Liver (tissue), 3 donors: ENCODE measurements around the gene TFB2M.

ENCODE experiments used
- CTCF ChIP-seq: fragments of 150-350 bp; IDR thresholded peaks from 2 replicates; pipeline ENCODE4 v1.5.1; 2017; ENCODE audit warnings: improper control_type of control experiment, low read depth, low read length; ENCODE audit not compliant: missing input control
- MAX ChIP-seq: IDR thresholded peaks from 2 replicates; pipeline ENCODE4 v1.6.1; 2016; ENCODE audit warnings: antibody characterized with exemption
- RXRA ChIP-seq, 2 donors: IDR thresholded peaks; 2 replicates each; pipeline ENCODE4 v1.6.1; 2017 to 2018; ENCODE audit warnings: antibody characterized with exemption in 2 of 2, mild to moderate bottlenecking in 1 of 2
- donor health status: healthy.
- donor health status: healthy.

- no peak for TF ChIP-seq CTCF
- no peak for TF ChIP-seq MAX
- TF ChIP-seq RXRA (IDR thresholded peaks at IDR 0.05), result no peak
Measured at GRCh38 chr1:246528933-246529731, 36.9 kb downstream of the TFB2M start.
